GM12878 (cell line): Measurements from ENCODE around the gene DAAM2. TPM values are rescaled to one million over a fixed set of nuclear protein-coding genes. Genes with fewer than 3 reads are reported as not detected.

Experiments used
- ATAC-seq: fragments of 200-7000 bp; cut with Tn5 transposase; 3 replicates; pipeline ENCODE4 v1.9.1; 2020; ENCODE audit warnings: mild to moderate bottlenecking, moderate library complexity
- BruUV-seq: library from RNA; stranded (reverse); fragments of 400-500 nt; replicated peaks from 2 replicates; lab custom pipeline; 2021; lab: Mats Ljungman, UMichigan
- CTCF ChIA-PET: fragments of 300-600 bp; sonication (Branson Sonifier 250); formaldehyde crosslinking; extraction: SDS; loops from one replicate; lab custom pipeline; 2021; ENCODE audit warnings: inconsistent platforms; lab: Yijun Ruan, JAX
- POLR2A ChIA-PET: fragments of 350-600 bp; formaldehyde crosslinking; extraction: SDS; loops from one replicate; lab custom pipeline; 2021; ENCODE audit warnings: inconsistent platforms; lab: Charles Lee
- RAD21 ChIA-PET: fragments of 300-600 bp; sonication (Branson Sonifier 250); formaldehyde crosslinking; loops from one replicate; lab custom pipeline; 2023; ENCODE audit warnings: antibody characterized with exemption; ENCODE audit not compliant: unreplicated experiment; lab: Charles Lee
- SMC1A ChIA-PET: fragments of 300-600 bp; sonication (Branson Sonifier 250); formaldehyde crosslinking; loops from one replicate; lab custom pipeline; 2023; ENCODE audit not compliant: unreplicated experiment, uncharacterized antibody; lab: Charles Lee
- DNase-seq: peaks from one replicate; pipeline ENCODE4 v3.0.0-alpha.2; 2011; ENCODE audit warnings: low read depth, low spot score
- FAIRE-seq: peaks from 3 replicates; lab custom pipeline; 2011; peaks lifted over from hg19 to GRCh38; lab: Jason Lieb, UNC
- H2AFZ ChIP-seq: 2 replicates; pipeline ENCODE4 v1.6.0; 2011; ENCODE audit warnings: low read depth, low read length, control low read depth; ENCODE audit not compliant: control insufficient read depth
- H3K27ac ChIP-seq: 2 replicates; pipeline ENCODE4 v1.5.1; 2011; ENCODE audit warnings: control low read depth; ENCODE audit not compliant: control insufficient read depth, insufficient read depth
- H3K27me3 ChIP-seq, 2 experiments: replicated peaks in 1 of 2; 2 replicates each; pipeline versions ENCODE4 v1.6.0 to v1.6.1; 2011; ENCODE audit warnings: low read length in 1 of 2; ENCODE audit not compliant: control insufficient read depth in 2 of 2, insufficient read depth in 2 of 2
- H3K36me3 ChIP-seq, 2 experiments: 2 replicates each; pipeline ENCODE4 v1.5.1; 2011; ENCODE audit warnings: low read length in 1 of 2; ENCODE audit not compliant: control insufficient read depth in 2 of 2, insufficient read depth in 2 of 2
- H3K4me1 ChIP-seq: 2 replicates; pipeline ENCODE4 v1.6.1; 2011; ENCODE audit warnings: mild to moderate bottlenecking, low read length, moderate library complexity, mixed read lengths; ENCODE audit not compliant: control insufficient read depth, insufficient read depth
- H3K4me2 ChIP-seq: 2 replicates; pipeline ENCODE4 v1.6.0; 2011; ENCODE audit warnings: control low read depth; ENCODE audit not compliant: control insufficient read depth, insufficient read depth
- H3K4me3 ChIP-seq: fragments of 200-600 bp; sonication (generic); 2 replicates; pipeline ENCODE4 v1.5.1; 2016
- H3K79me2 ChIP-seq: 2 replicates; pipeline ENCODE4 v1.6.0; 2011; ENCODE audit warnings: low read length; ENCODE audit not compliant: control insufficient read depth, insufficient read depth
- H3K9ac ChIP-seq: 2 replicates; pipeline ENCODE4 v1.8.0; 2011; ENCODE audit warnings: low read length, control low read depth, mixed read lengths; ENCODE audit not compliant: control insufficient read depth, insufficient read depth
- H3K9me3 ChIP-seq: replicated peaks from 3 replicates; pipeline ENCODE4 v1.5.1; 2011; ENCODE audit warnings: mild to moderate bottlenecking, low read length; ENCODE audit not compliant: control insufficient read depth, insufficient read depth
- H4K20me1 ChIP-seq: 2 replicates; pipeline ENCODE4 v1.6.0; 2011; ENCODE audit not compliant: control insufficient read depth, insufficient read depth
- BMI1 ChIP-seq: fragments of 450-650 bp; IDR thresholded peaks from 2 replicates; pipeline ENCODE4 v1.6.1; 2016; ENCODE audit warnings: mild to moderate bottlenecking, moderate library complexity, borderline replicate concordance
- CHD4 ChIP-seq: fragments of 200-600 bp; sonication (generic); IDR thresholded peaks from 2 replicates; pipeline ENCODE4 v1.6.1; 2016; ENCODE audit warnings: mild to moderate bottlenecking
- CREM ChIP-seq: IDR thresholded peaks from 2 replicates; pipeline ENCODE4 v1.6.1; 2014; ENCODE audit warnings: antibody characterized with exemption, low read depth
- ELK1 ChIP-seq: IDR thresholded peaks from 2 replicates; pipeline ENCODE4 v1.6.1; 2012; ENCODE audit warnings: low read depth, low read length, improper control_type of control experiment
- HDAC2 ChIP-seq: fragments of 200-600 bp; sonication (generic); IDR thresholded peaks from 2 replicates; pipeline ENCODE4 v1.6.1; 2017
- IRF5 ChIP-seq: fragments of 450-650 bp; IDR thresholded peaks from 2 replicates; pipeline ENCODE4 v1.6.1; 2017; ENCODE audit warnings: borderline replicate concordance
- MYB ChIP-seq: fragments of 150-350 bp; IDR thresholded peaks from 2 replicates; pipeline ENCODE4 v1.6.1; 2014; ENCODE audit warnings: mild to moderate bottlenecking, low read depth, low read length, borderline replicate concordance
- NFXL1 ChIP-seq: fragments of 450-650 bp; IDR thresholded peaks from 2 replicates; pipeline ENCODE4 v1.6.1; 2017; ENCODE audit warnings: antibody characterized with exemption, mild to moderate bottlenecking, borderline replicate concordance
- NR2C2 ChIP-seq: IDR thresholded peaks from 2 replicates; pipeline ENCODE4 v1.6.1; 2011; ENCODE audit warnings: borderline replicate concordance, low read depth; ENCODE audit not compliant: control insufficient read depth, insufficient read length
- ZBTB4 ChIP-seq: fragments of 450-650 bp; formaldehyde crosslinking; IDR thresholded peaks from 2 replicates; pipeline ENCODE4 v1.4.0; 2022; ENCODE audit warnings: mild to moderate bottlenecking, moderate library complexity
- ZNF217 ChIP-seq: fragments of 450-650 bp; IDR thresholded peaks from 2 replicates; pipeline ENCODE4 v1.6.1; 2017; ENCODE audit warnings: antibody characterized with exemption, mild to moderate bottlenecking
- WGBS: methylation state at CpG from one replicate; pipeline ENCODE4 v1.1.6; 2016; ENCODE audit warnings: low lambda C conversion rate; ENCODE audit not compliant: insufficient replicate concordance, insufficient coverage; ENCODE audit errors: missing lambda C conversion rate; 5-methylcytosine and 5-hydroxymethylcytosine counted together
- in situ Hi-C: fragments of 300-500 bp; cut with MboI; formaldehyde crosslinking; loops from 9 replicates; pipeline ENCODE4 v1.14.3; 2018; ENCODE audit warnings: mixed read lengths
- intact Hi-C: fragments of 100-400 bp; cut with micrococcal nuclease; formaldehyde crosslinking; loops from one replicate; pipeline ENCODE4 v1.14.2; 2022; ENCODE audit not compliant: unreplicated experiment
- polyA plus RNA-seq, 11 experiments: library from polyadenylated mRNA; depleted of rRNA in 4 of 11; unstranded in 6 of 11; stranded (reverse) in 5 of 11; fragments of >200 nt; fragmentation: Nextera tagmentation in 4 of 11; fragmentation: Illumina TruSeq in 1 of 11; extraction: Ambion mirVana in 4 of 11; extraction: Trizol in 1 of 11; gene quantifications; 1 replicate in 1 of 11; 2 replicates in 10 of 11; pipeline versions ENCODE4 v1.2.1 to v1.2.3, GENCODE V29; 2011 to 2016; ENCODE audit warnings: inconsistent platforms in 2 of 11, missing spikeins in 2 of 11, low read depth in 1 of 11
- total RNA-seq, 4 experiments: library from RNA; depleted of rRNA in 3 of 4; stranded (reverse); fragments of >200 nt in 3 of 4; fragmentation: Illumina TruSeq in 1 of 4; extraction: Trizol in 1 of 4; gene quantifications; 2 replicates each; pipeline versions ENCODE4 v1.2.1 to v1.2.3, GENCODE V29; 2013 to 2021
- TF ChIP-seq, protein P1 (sequence below): fragments of 450-650 bp; IDR thresholded peaks from 2 replicates; pipeline ENCODE4 v1.6.1; 2017; ENCODE audit warnings: mild to moderate bottlenecking, moderate library complexity

The DAAM2 gene
- total and polyA plus RNA-seq, 10 of the 15 experiments (the other 5 are each of a cell fraction or from before 2014, with no cell fraction given) = 0.05 to 0.22 TPM; not detected in 8

DNA sequence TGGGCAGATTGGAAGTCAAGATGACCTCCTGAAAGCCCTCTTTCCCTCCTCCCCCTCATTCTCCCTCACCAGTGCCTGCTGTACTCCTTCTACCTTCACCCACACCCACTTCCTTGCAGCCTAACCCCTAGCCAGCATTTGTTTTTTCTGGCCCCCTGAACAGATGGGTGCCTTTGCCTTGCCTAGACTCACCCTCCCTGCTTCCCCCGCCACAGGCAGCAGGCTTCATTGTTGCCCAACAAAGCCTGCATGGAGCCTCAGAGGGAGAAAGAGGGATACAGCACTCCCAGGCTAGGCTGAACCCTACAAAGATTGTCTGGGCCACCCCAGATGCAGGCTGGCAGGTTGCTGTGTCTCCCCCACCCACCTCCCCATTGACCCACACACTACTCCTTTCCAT, 139.4 kb downstream of the DAAM2 start:
- no TSS peak for BruUV-seq
- WGBS = 0% methylated on average over 1 of the region's 1 CpG

More for the DNA sequence above, 139.4 kb downstream of the DAAM2 start:
- no peak overlapping the region for H3K27ac ChIP-seq
- DNase-seq (no peak), ATAC-seq (no peak), FAIRE-seq (no peak)
- H3K36me3 ChIP-seq = no peaks in the 10 kb centered on the region
- H3K4me1 ChIP-seq = no peaks in the 10 kb centered on the region
- H3K27me3 ChIP-seq = peaks cover 0 to 3% of the 10 kb centered on the region in 2 experiments; a peak in 1 of 4 replicates
- POLR2A ChIA-PET = no interaction called here
- TF ChIP-seq NFXL1 (no peak), CHD4 (no peak), ZNF217 (no peak), HDAC2 (no peak), IRF5 (no peak), MYB (no peak), BMI1 (no peak), ELK1 (no peak), ZBTB4 (no peak), NR2C2 (no peak), CREM (no peak)
- TF ChIP-seq, protein P1, sequence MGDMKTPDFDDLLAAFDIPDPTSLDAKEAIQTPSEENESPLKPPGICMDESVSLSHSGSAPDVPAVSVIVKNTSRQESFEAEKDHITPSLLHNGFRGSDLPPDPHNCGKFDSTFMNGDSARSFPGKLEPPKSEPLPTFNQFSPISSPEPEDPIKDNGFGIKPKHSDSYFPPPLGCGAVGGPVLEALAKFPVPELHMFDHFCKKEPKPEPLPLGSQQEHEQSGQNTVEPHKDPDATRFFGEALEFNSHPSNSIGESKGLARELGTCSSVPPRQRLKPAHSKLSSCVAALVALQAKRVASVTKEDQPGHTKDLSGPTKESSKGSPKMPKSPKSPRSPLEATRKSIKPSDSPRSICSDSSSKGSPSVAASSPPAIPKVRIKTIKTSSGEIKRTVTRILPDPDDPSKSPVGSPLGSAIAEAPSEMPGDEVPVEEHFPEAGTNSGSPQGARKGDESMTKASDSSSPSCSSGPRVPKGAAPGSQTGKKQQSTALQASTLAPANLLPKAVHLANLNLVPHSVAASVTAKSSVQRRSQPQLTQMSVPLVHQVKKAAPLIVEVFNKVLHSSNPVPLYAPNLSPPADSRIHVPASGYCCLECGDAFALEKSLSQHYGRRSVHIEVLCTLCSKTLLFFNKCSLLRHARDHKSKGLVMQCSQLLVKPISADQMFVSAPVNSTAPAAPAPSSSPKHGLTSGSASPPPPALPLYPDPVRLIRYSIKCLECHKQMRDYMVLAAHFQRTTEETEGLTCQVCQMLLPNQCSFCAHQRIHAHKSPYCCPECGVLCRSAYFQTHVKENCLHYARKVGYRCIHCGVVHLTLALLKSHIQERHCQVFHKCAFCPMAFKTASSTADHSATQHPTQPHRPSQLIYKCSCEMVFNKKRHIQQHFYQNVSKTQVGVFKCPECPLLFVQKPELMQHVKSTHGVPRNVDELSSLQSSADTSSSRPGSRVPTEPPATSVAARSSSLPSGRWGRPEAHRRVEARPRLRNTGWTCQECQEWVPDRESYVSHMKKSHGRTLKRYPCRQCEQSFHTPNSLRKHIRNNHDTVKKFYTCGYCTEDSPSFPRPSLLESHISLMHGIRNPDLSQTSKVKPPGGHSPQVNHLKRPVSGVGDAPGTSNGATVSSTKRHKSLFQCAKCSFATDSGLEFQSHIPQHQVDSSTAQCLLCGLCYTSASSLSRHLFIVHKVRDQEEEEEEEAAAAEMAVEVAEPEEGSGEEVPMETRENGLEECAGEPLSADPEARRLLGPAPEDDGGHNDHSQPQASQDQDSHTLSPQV = no peak
- no peaks in the 10 kb centered on the region for H3K9me3 ChIP-seq
- H3K9ac ChIP-seq = no peak overlapping the region
- in situ Hi-C loops = no loop called here
- H3K79me2 ChIP-seq = no peaks in the 10 kb centered on the region
- SMC1A ChIA-PET = no interaction called here
- no peaks in the 10 kb centered on the region for H4K20me1 ChIP-seq
- RAD21 ChIA-PET = no interaction called here
- no peak overlapping the region for H2AFZ ChIP-seq
- CTCF ChIA-PET = no interaction called here
- H3K4me2 ChIP-seq = no peak overlapping the region
- intact Hi-C loops = no loop called here
- H3K4me3 ChIP-seq = no peak overlapping the region
